GM19463 (cell line): ENCODE results near the gene MISP.

Source experiments
- ATAC-seq: cut with Tn5 transposase; IDR thresholded peaks from one replicate; pipeline ENCODE4 v1.9.1; 2021; ENCODE audit warnings: mild to moderate bottlenecking, moderate library complexity; ENCODE audit not compliant: unreplicated experiment

Gene MISP

DNA sequence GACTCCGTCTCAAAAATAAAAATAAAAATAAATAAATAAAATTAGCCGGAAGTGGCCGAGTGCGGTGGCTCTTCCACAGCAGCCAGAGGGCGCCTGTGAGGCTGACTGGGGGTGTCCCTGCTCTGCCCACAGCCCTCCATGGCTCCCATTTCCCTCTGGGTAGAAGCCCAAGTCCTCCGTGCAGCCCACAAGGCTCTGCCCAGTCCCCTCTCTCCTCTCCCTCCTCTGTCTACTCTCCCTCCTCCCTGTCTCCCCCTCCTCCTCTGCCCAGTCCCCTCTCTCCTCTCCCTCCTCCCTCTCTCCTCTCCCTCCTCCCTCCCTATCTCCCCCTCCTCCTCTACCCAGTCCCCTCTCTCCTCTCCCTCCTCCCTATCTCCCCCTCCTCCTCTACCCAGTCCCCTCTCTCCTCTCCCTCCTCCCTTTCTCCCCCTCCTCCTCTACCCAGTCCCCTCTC, 20.4 kb downstream of the MISP start:
- no peak for ATAC-seq

DNA sequence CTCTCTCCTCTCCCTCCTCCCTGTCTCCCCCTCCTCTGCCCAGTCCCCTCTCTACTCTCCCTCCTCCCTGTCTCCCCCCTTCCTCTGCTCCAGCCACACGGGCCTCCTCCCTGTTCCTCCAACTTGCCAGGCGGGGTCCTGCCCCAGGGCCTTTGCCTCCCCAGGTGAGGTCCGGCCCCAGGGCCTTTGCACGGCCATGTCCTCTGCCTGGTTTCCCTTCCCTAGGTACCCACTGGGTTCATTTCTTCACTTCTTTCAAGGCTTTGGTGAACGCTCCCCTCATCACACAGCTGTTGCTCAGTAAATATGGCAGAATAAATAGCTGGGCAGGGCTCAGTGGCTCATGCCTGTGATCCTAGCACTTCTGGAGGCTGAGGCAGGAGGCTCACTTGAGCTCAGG, 21.2 kb downstream of the MISP start:
- ATAC-seq = no peak

DNA sequence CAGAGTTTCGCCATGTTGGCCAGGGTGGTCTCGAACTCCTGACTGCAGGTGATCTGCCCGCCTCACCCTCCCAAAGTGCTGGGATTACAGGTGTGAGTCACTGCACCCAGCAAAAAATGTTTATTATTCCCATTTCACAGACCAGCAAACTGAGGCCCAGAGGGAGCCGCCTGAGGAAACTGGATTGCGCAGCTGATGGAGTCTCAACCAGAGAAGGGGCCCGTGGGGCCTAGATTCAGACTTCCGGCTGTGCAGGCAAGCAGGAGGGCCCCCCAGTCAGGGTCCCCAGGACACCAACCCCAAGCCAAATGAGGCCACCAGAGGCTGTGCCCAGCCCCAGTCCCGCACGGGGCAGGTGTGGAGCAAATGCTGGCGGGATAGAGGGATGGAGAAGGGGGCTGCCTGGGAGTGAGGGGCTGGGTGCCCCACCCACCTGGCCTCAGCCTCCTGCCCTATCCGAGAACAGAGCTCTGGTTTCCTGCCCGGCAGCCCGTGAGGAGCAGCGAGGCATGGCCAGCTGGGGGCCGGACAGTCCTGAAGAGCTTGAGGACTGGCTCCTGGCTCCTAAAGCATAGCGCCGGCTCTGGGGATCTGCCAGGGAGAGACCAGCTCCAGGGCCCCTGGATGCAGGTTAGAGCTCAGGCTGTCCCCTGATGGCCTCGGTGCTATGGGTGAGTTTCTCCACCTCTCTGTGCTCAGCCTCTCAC, 22.0 kb downstream of the MISP start:
- ATAC-seq = no peak

DNA sequence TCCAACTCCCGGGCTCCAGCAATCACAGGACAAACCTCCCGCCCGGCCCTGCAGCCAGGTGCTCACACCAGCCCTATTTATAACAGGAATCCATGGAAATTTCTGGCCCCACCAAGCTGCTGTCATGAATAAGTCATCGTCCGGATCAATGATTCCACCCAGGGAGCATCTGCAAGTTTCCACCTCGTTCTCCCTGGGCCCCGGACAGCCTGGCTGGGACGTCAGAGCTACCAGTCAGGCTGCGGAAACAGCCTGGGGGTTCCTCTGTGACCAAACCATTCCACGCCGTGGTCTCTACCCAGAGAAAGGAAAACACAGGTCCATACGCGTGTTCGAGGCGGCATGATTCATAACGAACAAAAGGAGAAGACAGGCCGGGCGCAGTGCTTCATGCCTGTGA, 25.6 kb downstream of the MISP start:
- no peak for ATAC-seq

DNA sequence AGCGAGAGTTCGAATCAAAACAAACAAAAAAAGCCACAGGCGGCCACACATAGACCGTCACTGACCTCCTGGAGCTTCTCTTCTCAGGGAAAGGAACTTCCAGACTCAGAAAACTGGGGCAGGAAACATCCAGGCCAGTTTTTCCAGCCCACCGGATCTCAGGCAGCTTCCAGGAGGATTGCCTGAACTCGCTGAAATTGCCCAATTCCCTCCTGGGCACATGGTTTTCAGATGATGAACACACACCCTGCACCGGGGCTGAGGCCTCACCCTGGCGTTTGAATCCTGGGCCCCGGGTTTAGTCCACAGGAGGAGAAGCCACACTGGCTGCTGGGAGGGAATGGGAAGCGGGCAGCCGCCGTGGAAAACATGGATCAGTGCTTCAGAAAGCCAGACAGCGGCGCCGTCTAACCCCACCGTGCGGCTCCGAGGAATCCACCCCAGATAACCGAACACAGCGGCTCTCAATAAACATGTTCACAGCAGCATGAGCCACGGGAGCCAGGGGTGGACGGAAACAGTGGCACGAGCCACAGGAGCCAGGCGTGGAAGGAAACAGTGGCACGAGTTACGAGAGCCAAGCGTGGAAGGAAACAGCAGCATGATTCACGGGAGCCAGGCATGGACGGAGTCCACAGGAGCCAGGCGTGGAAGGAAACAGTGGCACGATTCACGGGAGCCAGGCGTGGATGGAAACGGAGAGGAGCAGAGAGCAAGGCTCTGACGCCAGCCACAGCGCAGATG, 28.2 kb downstream of the MISP start:
- no peak for ATAC-seq

DNA sequence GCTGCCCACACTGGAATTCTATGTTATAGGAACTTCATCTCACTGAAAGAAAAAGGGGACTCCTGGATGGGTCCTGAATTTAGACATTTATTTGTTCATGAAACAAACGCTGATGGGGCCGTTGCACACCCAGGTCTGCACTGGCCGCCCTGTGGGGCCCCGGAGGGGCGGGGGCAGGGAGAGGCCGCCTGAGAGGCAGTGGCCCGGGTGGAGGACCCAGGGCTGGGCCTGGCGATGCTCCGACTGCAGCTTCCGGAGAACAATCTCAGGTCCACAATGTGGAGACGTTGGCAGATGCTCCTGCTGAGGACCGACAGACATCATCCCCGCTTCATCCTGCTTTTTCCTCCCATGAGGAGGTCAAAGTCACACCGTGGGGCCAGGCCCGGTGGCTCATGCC, 30.0 kb downstream of the MISP start:
- no peak for ATAC-seq

DNA sequence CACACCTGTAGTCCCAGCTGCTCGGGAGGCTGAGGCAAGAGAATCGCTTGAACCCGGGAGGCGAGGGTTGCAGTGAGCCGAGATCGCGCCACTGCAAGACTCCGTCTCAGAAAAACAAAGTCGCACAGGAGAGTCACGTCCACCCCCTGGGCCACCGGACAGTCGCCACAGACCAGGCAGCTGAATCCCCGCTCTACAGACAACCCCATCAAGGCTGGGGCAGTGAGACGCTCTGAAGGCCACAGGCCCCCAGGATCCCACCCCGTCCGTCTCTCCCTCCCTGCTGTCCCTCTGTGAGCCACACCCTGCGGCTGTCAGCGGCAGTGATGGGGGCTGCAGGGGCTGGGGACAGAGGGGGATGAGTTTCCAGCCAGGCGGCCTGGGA, 30.9 kb downstream of the MISP start:
- ATAC-seq = no peak

DNA sequence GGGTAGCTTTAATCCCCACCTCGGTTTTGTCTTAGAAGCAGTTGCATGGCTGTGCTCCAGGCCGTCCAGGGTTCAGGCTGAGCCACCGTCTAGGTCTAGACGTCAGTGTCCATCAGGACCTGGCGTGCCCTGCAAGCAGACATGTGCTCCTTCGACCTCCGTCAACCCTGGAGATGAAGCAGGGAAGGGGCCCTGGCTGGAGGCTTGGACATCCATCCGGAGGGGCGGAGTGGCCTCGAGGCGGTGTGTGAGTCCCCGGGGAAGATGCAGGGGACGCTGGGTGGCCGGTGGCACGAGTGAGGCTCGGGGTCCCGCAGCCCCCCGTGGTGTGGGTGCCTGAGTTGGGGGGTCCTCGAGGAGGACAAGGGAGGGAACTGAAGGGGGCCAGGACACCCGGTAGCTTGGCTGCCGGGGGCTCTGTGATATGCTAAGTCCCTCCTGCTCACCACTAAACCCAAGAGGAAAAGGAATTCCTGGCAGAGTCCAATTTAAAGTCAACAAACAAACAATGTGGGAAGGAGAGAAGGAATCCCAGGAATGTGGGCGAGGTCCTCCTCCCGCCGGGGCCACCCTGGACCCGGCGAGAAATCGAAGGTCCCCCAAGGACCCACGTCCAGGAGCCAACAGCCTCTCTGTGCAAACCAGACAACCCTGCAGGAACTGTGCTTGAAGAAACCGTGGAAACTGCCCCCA, 31.4 kb downstream of the MISP start:
- no peak for ATAC-seq

DNA sequence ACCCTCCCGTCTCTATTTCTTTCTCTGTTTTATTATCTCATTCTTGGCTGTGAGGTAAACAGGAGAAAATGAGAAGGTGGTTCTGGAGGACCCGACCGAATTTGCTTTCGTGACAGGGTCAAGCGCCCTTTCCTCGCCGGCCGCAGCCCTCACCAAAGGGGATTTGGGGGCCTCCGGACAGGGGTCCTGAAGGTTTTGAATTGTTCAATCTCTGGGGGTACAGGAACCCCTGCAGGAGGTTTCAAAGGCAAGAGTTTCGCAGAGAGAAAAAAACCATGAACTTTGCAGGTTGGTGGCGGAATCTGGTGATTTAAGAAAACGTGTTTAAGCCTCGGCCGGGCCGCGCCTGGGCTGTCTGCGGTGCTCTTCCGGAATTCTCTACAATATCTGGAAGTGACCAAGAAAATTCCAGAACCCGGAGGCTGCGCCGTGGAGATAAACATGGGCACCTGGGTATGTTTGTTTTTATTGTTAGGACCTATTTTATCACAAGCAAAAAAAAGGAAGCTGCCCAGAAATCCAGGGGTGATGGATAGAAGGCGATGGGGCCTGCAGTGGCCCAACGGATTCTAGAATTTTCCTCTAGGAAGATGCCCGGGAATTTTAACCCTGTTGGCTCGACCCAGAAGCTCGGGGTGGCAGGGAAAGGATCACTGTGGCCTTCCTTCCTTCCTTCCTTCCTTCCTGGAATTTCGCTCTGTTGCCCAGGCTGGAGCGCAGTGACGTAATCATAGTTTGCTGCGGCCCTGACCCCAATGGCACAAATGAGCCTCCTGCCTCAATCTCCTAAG, 32.2 kb downstream of the MISP start:
- ATAC-seq = no peak

DNA sequence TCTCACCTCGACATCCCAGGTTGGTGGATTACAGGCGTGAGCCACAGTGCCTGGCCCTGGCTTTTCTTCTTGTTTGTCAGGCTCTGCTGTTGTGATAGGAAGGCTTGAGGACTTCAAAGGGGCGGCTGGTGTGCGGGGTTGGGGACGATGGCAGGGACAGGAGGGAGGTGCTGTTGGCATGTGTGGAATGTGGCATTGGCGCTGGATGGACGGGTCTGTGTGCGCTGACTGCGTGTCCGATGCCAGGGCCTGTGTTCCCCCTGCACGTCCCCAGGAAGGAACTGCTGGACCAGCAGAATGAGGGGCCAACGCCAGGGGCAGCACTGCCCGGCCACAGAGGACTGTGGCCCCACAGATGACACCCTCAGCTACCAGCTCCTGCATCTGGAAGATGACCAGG, 33.6 kb downstream of the MISP start:
- ATAC-seq = no peak

DNA sequence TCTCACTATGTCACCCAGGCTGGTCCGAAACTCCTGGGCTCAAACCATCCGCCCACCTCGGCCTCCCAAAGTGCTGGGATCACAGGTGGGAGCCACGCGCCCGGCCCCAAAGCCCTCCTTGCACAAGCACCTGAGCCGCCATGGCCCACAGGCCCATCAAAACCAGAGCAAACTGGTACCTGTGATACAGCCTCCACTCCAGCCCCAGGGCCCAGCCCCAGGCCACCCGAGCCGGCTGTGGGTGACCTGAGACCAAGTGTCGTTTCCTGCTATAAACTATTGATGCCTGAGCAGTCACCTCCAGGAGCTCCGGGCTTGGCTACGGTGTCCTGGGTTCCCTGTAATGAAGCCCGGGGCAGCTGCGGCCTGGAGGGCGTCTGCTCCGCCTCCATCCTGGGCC, 36.6 kb downstream of the MISP start:
- no peak for ATAC-seq

DNA sequence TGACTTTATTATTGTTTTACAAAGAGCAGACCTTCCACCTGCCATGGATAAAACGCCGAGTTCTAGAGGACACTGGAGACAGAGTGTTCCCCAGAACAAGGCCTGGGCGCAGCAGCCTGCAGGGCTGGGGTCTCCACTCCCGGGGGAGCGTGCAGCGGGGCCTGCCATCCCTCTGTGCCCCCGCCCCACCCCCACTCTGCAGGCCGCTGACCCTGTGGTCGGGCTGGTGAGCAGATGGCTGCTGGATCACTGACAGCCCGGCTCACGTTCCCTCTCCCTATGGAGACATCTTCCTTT, 37.7 kb downstream of the MISP start:
- no peak for ATAC-seq

DNA sequence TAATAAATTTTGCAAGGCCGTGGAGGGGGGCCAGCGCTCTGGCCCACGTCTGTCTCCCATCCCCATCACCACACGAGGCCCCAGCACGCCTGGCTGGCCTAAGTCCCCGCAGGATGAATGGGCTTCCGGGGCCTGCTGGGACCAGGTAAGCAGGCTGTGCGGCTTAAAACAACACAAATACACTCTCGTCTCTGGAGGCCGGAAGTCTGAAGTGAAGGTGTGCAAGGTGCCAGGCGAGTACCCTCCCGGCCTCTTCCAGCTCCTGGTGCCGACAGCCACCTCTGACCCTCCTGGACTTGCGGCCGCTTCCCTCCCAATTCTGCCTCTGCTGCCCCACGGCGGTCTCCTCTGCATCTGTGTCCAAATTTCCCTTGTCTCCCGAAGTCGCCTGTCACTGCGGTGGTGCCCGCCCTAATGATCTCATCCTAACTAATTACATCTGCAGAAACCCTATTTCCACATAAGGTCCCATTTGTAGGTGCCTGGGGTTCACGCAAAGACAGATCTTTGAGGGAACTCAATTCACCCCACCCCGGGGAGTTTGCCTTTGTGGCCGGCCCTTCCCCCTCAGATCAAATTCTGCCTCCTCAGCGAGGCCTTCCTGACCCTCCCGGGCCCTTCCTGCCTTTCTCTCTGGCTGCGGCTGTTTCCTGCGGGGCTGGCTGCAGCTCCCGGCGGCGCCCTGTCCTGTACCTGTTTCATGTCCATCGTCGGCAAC, 38.2 kb downstream of the MISP start:
- no peak for ATAC-seq

DNA sequence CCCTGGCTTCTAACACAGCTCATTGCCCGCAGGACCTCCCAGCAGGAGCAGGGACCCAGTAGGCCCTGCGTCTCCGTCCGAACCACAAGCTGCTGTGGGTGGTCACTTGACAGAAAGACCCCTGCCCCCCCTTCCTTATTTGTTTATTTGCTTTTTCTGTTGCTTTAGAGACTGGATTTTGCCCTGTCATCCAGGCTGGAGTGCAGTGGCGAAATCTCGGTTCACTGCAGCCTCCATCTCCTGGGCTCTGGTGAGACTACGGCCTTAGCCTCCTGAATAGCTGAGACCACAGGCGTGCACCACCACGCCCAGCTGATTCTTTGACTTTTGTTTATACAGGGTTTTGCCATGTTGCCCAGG, 38.8 kb downstream of the MISP start:
- no peak for ATAC-seq

DNA sequence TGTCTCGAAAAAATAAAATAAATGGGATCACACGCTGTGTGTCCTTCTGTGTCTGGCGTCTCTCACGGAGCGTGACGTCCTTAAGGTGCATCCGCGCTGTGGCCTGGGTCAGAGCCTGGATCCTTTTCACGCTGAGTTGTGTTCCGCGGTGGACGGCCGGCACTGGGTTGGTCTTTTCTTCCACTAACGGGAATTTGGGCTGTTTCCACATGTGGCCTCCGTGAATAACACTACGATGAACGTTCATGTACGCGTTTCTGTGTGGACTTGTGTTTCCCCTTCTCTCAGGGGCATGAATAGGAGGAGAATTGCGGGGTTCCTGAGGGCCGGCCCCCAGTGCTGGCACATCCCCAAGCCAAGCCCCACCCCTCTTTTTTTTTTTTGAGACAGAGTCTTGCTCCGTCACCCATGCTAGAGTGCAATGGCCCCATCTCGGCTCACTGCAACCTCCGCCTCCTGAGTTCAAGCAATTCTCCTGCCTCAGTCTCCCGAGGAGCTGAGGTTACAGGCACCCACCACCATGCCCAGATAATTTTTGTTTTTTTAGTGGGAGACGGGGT, 40.2 kb downstream of the MISP start:
- ATAC-seq = no peak

DNA sequence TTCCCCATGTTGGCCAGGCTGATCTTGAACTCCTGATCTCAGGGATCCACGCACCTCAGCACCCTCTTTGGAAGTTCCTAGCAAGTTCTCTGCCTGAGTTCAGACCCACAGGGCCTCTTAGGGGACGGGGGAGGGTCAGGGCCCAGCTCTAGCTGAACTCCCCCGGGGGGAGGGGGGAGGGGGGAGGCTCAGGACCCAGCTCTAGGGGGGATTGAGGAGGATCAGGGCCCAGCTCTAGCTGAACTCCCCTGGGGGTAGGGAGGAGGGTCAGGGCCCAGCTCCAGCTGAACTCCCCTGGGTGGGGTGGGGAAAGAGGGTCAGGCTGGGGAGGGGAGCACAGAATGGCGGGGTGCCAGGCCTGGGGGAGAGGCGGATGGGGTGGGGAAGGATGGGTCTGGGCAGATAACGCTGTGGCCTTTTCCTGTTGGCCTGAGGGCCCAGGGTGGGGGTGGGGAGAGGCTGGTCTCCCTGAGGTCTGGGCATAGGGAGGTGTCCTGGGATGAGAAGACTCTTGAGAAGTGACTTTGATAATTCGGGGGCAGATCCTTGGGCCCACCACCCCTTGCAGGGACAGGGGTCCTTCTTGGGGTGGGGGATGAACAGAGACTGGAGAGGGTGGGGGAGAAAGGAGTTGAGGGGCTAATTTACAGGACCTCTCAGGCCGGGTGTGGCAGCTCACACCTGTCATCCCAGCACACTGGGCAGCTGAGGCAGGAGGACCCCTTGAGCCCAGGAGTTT, 40.8 kb downstream of the MISP start:
- no peak for ATAC-seq

DNA sequence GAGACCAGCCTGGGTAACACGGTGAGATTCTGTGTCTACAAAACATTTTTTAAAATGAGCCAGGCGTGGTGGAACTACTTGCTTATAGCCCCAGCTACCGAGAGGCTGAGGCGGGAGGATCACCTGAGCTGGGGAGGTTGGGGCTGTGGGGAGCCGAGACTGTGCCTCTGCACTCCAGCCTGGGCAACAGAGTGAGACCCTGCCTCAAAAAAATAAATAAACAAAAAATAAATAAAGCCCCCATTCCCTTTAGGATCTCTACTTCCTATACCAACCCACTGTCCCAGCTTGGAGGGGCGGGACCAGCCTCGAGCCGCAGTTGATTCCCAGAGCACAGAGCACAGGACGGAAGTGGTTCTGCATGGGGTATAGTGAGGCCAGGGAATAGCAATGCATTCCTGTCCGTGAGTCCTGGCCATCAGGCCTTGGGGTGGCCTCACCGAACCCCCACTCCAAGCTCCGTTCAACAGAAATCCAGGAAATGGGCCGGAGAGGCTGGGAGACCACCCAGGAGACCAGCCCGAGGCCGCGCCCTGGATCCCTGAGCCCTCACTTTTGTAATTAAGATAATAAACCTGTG, 41.5 kb downstream of the MISP start:
- no peak for ATAC-seq

DNA sequence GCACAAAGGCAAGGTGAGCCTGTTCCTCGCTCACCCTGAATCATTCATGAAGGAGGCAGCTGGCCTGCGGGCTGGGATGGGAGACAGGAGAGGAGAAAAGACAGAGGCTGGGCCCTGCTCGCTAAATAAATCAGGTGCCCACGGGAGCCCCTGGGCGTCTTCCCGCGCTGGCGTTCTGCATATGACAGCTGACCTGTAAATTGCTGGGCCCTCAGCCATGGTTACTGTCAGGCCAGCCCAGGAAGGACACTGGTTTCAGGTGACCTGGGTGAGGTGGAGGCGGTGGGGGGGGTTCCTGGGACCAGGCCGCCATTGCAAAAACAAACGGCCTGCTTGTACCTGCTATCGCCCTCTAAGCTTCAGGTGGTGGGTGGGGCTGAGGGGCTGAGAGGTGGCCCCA, 42.9 kb downstream of the MISP start:
- no peak for ATAC-seq

DNA sequence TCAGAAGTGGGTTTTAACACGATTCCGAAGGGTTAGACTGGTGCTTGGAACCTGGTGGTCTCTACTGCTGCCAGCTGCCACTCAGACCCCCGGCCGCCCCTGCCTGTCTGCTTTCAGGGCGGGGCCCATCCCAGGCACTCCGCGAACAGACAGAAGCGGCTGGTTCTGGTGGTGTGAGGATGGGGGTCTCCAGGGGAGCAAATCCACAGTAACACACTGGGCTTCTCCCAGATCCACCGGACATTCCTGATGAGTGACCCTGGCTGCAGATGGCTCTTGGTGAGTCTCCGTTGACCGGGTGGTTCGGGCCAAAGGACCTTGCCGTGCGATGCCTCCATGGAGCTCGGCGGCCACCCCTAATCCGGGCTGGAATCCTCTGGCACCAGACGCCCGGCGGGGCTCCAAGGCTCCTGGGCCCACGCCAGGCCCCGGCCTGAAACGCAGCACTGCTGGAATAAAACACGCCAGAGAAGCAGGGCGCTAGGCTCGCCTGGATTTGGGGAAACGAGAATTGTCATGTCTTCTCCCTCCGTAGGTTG, 44.2 kb downstream of the MISP start:
- ATAC-seq = no peak
